GM19351 (cell line): Measurements from ENCODE around the gene CCDC150.
"Not testable (repeated sequence)": the region's sequence is repeated elsewhere in the genome, so short reads cannot be mapped to it uniquely, and the experiment has no call there.

Experiments used
- ATAC-seq: cut with Tn5 transposase; IDR thresholded peaks from one replicate; pipeline ENCODE4 v1.9.1; 2021; ENCODE audit warnings: mild to moderate bottlenecking, moderate library complexity; ENCODE audit not compliant: unreplicated experiment

CCDC150 gene

GRCh38 chr2:196703695-196704094, 64.2 kb downstream of the CCDC150 start:
- no peak for ATAC-seq

GRCh38 chr2:196710056-196710455, 70.5 kb downstream of the CCDC150 start:
- not testable (repeated sequence) for ATAC-seq

GRCh38 chr2:196711625-196712024, 72.1 kb downstream of the CCDC150 start:
- no peak for ATAC-seq

- no peak for ATAC-seq
Observed at GRCh38 chr2:196712867-196713266, 73.4 kb downstream of the CCDC150 start.

- no peak for ATAC-seq
Observed at GRCh38 chr2:196718419-196719109, 79.0 kb downstream of the CCDC150 start.

- ATAC-seq = no peak
Observed at GRCh38 chr2:196719110-196719872, 79.8 kb downstream of the CCDC150 start.

GRCh38 chr2:196723571-196723970, 84.1 kb downstream of the CCDC150 start:
- no peak for ATAC-seq

- no peak for ATAC-seq
Observed at GRCh38 chr2:196725218-196725617, 85.7 kb downstream of the CCDC150 start.

GRCh38 chr2:196725882-196726281, 86.4 kb downstream of the CCDC150 start:
- no peak for ATAC-seq

- ATAC-seq = no peak
Observed at GRCh38 chr2:196729418-196729817, 89.9 kb downstream of the CCDC150 start.

- ATAC-seq = not testable (repeated sequence)
Observed at GRCh38 chr2:196736646-196737045, 97.1 kb downstream of the CCDC150 start.

- no peak for ATAC-seq
Observed at GRCh38 chr2:196737046-196737445, 97.5 kb downstream of the CCDC150 start.

- ATAC-seq = no peak
Observed at GRCh38 chr2:196739031-196739430, 99.5 kb downstream of the CCDC150 start.

GRCh38 chr2:196742216-196742615, 102.7 kb downstream of the CCDC150 start:
- ATAC-seq = no peak

- ATAC-seq = no peak
Observed at GRCh38 chr2:196742685-196743084, 103.2 kb downstream of the CCDC150 start.

GRCh38 chr2:196743165-196743564, 103.7 kb downstream of the CCDC150 start:
- ATAC-seq = no peak

- no peak for ATAC-seq
Observed at GRCh38 chr2:196745711-196746110, 106.2 kb downstream of the CCDC150 start.

GRCh38 chr2:196747400-196747799, 107.9 kb downstream of the CCDC150 start:
- ATAC-seq = no peak

GRCh38 chr2:196748123-196748522, 108.6 kb downstream of the CCDC150 start:
- no peak for ATAC-seq

- peak; percentile 6 for ATAC-seq
Observed at GRCh38 chr2:196750291-196750923, 110.9 kb downstream of the CCDC150 start.

GRCh38 chr2:196750977-196751631, 111.6 kb downstream of the CCDC150 start:
- peak; percentile 97 for ATAC-seq
